Thyroid gland (tissue), 4 donors: ENCODE results near the gene HLA-DRB1. TPM values are rescaled to one million over a fixed set of nuclear protein-coding genes. Genes with fewer than 3 reads are reported as not detected.
"Not testable (repeated sequence)": the region's sequence is repeated elsewhere in the genome, so short reads cannot be mapped to it uniquely, and the experiment has no call there.

ENCODE experiments used
- DNase-seq, 2 donors: peaks; one replicate each; pipeline ENCODE4 v3.0.0-alpha.2; 2019
- H3K27ac ChIP-seq, 3 donors: fragments of 200-600 bp; sonication (generic); 1 replicate in 2 of 3; 2 replicates in 1 of 3; pipeline ENCODE4 v1.5.1; 2016 to 2019; ENCODE audit warnings: mild to moderate bottlenecking in 1 of 3, moderate library complexity in 1 of 3
- H3K27me3 ChIP-seq: fragments of 200-600 bp; sonication (generic); one replicate; pipeline ENCODE4 v1.5.1; 2019
- H3K36me3 ChIP-seq, 2 donors: fragments of 200-600 bp; sonication (generic); one replicate each; pipeline ENCODE4 v1.5.1; 2016 to 2019
- H3K4me1 ChIP-seq, 2 donors: fragments of 200-600 bp; sonication (generic); one replicate each; pipeline ENCODE4 v1.5.1; 2017 to 2019
- H3K4me3 ChIP-seq, 3 donors: fragments of 200-600 bp; sonication (generic); replicated peaks in 1 of 3; 1 replicate in 2 of 3; 2 replicates in 1 of 3; pipeline ENCODE4 v1.5.1; 2016; ENCODE audit warnings: mild to moderate bottlenecking in 1 of 3
- H3K9me3 ChIP-seq: fragments of 200-600 bp; sonication (generic); one replicate; pipeline ENCODE4 v1.5.1; 2017
- CTCF ChIP-seq, 6 experiments: fragments of 200-600 bp in 3 of 6; fragments of 450-650 bp in 3 of 6; sonication (generic) in 3 of 6; IDR thresholded peaks; one replicate each; pipeline ENCODE4 v1.5.1; 2016 to 2019; ENCODE audit warnings: antibody characterized with exemption in 6 of 6, mild to moderate bottlenecking in 2 of 6, inconsistent platforms in 1 of 6, moderate library complexity in 1 of 6
- POLR2A ChIP-seq, 2 donors: fragments of 450-650 bp; IDR thresholded peaks; one replicate each; pipeline ENCODE4 v1.6.1; 2017; ENCODE audit warnings: antibody characterized with exemption in 2 of 2, mild to moderate bottlenecking in 2 of 2, moderate library complexity in 1 of 2
- WGBS, 2 donors: methylation state at CpG; one replicate each; pipeline ENCODE4 v1.1.5; 2017; 5-methylcytosine and 5-hydroxymethylcytosine counted together
- intact Hi-C: fragments of 100-400 bp; cut with DNase I; formaldehyde crosslinking; loops from one replicate; pipeline ENCODE4 v1.15.1; 2023
- small RNA-seq: library from RNA; depleted of rRNA; stranded (forward); fragments of <200 nt; gene quantifications from one replicate; pipeline ENCODE3, GENCODE V24; 2016
- total RNA-seq, 4 donors: library from RNA; depleted of rRNA; stranded (reverse); fragments of >200 nt; gene quantifications; one replicate each; pipeline ENCODE4 v1.2.3, GENCODE V29; 2016

The HLA-DRB1 gene
- total RNA-seq, 4 donors from 2014 or later: 17.1 to 28.1 (median 22.8) TPM

DNA sequence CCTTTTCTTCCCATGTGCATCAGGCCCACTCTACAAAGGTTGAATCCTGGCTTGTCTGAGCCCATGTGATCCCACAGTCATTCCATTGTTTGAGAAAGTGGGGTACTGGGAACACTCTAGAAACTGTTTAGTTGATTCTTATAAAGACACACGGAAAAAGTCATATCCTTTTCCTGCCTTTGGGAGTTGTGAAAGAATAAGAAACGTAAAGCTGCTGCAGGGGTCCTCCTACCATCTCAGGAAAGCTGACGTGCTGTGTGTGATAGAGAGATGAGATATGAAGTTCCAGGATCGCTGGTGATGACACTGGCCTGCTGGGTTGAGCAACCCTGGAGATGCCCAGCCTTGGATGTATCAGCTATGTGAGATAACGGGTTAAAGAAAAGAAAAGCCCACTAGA lies 38.2 kb downstream of the HLA-DRB1 start:
- Histone ChIP-seq H3K9me3 (no peaks in the 10 kb centered on the region), H3K4me1 (no peaks in the 10 kb centered on the region), H3K27ac (no peak overlapping the region), H3K4me3 (no peak overlapping the region), H3K27me3 (no peaks in the 10 kb centered on the region), H3K36me3 (no peaks in the 10 kb centered on the region)
- TF ChIP-seq POLR2A (IDR thresholded peaks at IDR 0.05) (no peak), CTCF (IDR thresholded peaks at IDR 0.05) (no peak)
- WGBS, 2 donors: 39 to 40% methylated on average over 4 of the region's 5 CpGs
- intact Hi-C loops: no loop called here
- no peak for DNase-seq

- WGBS, 2 donors: 33 to 44% methylated on average over 3 of the region's 5 CpGs
- intact Hi-C loops: no loop called here
- Histone ChIP-seq H3K27ac (no peak overlapping the region), H3K27me3 (no peaks in the 10 kb centered on the region), H3K4me1 (no peaks in the 10 kb centered on the region), H3K36me3 (no peaks in the 10 kb centered on the region), H3K4me3 (no peak overlapping the region), H3K9me3 (no peaks in the 10 kb centered on the region)
- TF ChIP-seq CTCF (IDR thresholded peaks at IDR 0.05) (no peak), POLR2A (IDR thresholded peaks at IDR 0.05) (no peak)
- no peak for DNase-seq
Observed at GRCh38 chr6:32539839-32540238, 49.8 kb downstream of the HLA-DRB1 start.

DNA sequence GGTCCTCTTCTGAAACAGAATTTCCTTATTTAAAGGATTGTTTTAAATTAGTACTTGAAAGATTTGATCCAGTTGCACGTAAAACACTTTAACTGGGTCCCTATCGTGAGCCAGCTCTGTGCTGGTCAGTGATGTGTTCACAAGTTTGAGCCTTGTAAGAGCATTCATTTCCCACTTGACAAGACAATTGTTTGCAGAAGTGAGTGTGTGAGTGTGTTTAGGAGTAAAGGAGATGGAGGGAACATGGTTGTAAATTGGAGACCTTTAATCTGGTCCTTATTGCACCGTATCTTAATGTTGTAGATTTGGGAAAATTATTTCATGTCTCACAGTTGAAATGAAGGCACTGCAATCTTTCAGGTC lies 59.2 kb downstream of the HLA-DRB1 start:
- H3K36me3 ChIP-seq, H3K4me3 ChIP-seq, DNase-seq, H3K4me1 ChIP-seq, H3K9me3 ChIP-seq, intact Hi-C loops, H3K27me3 ChIP-seq, H3K27ac ChIP-seq: not testable (repeated sequence)
- whole genome bisulfite sequencing, 2 donors: 0% methylated on average over 3 of the region's 3 CpGs

DNA sequence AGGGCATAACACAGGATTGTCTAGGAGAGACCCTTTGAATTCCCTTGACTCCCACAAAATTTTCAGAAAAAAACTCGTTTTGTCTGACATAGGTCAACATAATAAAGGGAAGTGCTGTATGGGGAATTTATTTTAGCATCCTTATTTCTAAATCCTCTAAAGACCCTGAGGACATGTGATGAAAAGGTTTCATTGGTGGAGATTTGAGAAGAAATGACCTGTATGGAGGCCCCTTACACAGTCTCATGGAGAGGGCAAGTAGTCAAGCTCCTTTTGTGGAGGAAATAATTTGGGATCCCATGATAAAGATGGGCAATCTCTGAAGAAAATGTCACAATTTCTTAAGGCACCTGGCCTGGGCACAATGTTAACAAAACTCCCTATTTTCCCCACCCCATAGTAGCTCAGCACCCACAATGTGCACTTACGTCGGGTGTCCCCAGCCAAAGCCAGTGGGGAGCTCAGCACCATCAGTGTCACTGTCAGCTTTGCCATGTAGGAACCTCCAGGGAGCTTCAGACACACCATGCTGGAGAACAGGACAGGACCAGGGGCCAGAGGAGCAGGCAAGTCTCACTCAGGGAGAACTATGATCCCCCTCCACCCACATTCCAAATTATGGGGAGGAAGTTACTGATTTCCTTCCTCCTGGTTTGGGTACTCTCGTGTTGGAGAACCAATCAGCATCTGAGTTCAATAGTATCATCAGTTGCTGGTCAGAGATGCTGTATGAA lies 59.8 kb downstream of the HLA-DRB1 start, which contains the start of gene HLA-DRB5:
TSS of gene HLA-DRB5 (minus strand) at position 591 of the 734 bp plus-strand sequence. CDS start at position 528, 63 bp downstream.
- H3K27ac ChIP-seq: no peak within 1 kb of the TSS
- DNase-seq: peak; percentile 2
- no peak for TF ChIP-seq CTCF (IDR thresholded peaks at IDR 0.05)
- no peaks in the 10 kb centered on the region for H3K9me3 ChIP-seq
- no peak within 1 kb of the TSS for H3K4me3 ChIP-seq
- no peaks in the 10 kb centered on the region for H3K27me3 ChIP-seq
- no peaks in the 10 kb centered on the region for H3K36me3 ChIP-seq
- intact Hi-C loops: loop anchor here (10.0 kb wide), 1 partner anchor 55 kb away; the partner anchor contains the start of gene HLA-DRB1
- H3K4me1 ChIP-seq: no peaks in the 10 kb centered on the region
- WGBS, 2 donors: 0 to 19% methylated on average over 1 to 3 of the region's 4 CpGs

Small RNA genes lying within 50 kb of the gene (small RNA-seq; reads per million reads assigned to genes)
- gene RNU1-61P: not detected

Other genes with a start within 250 kb of the HLA-DRB1 start
- not detected for gene TSBP1, start 217.9 kb downstream of the HLA-DRB1 start, total RNA-seq
- gene BTNL2, start 182.7 kb downstream of the HLA-DRB1 start, total RNA-seq: not detected
- gene HLA-DRA, start 150.0 kb downstream of the HLA-DRB1 start, total RNA-seq: 100 to 1,000 TPM in 2 of 4 donors, 10 to 100 TPM in 2; 53.0 to 162 (median 106) TPM
- 10 to 100 TPM in 1 of 4 donors, 1 to 10 TPM in 1, not detected in 2; 1.6 to 25.6 TPM for gene HLA-DRB5, start 59.6 kb downstream of the HLA-DRB1 start, total RNA-seq
- gene HLA-DQA1, start 47.6 kb upstream of the HLA-DRB1 start, total RNA-seq: 10 to 100 TPM in 2 of 4 donors, 1 to 10 TPM in 2; 1.7 to 19.6 (median 10.2) TPM
- 1 to 10 TPM in 2 of 4 donors, under 1 TPM in 1, not detected in 1; 0.27 to 8.6 (median 2.7) TPM for gene HLA-DQB1, start 76.8 kb upstream of the HLA-DRB1 start, total RNA-seq
- gene HLA-DQA2, start 151.5 kb upstream of the HLA-DRB1 start, total RNA-seq: under 1 TPM in 2 of 4 donors, not detected in 2; 0.33 to 0.94 TPM
- gene HLA-DQB2, start 173.7 kb upstream of the HLA-DRB1 start, total RNA-seq: 1 to 10 TPM in 1 of 4 donors, under 1 TPM in 1, not detected in 2; 0.22 to 2.6 TPM
- gene HLA-DOB, start 227.2 kb upstream of the HLA-DRB1 start, total RNA-seq: 1 to 10 TPM in 2 of 4 donors, not detected in 2; 1.3 to 1.6 TPM
- gene TAP2, start 248.9 kb upstream of the HLA-DRB1 start, total RNA-seq: 10 to 100 TPM in 1 of 4 donors, 1 to 10 TPM in 3; 6.9 to 31.9 (median 8.2) TPM